H1 (cell line): ENCODE measurements around the gene NCAM1. TPM values are rescaled to one million over a fixed set of nuclear protein-coding genes. Genes with fewer than 3 reads are reported as not detected.

Experiments
- CTCF ChIA-PET: fragments of 300-600 bp; sonication (Branson Sonifier 250); formaldehyde crosslinking; loops from one replicate; lab custom pipeline; 2021; ENCODE audit not compliant: partially characterized antibody; lab: Charles Lee
- POLR2A ChIA-PET: fragments of 300-600 bp; sonication (Branson Sonifier 250); formaldehyde crosslinking; loops from one replicate; lab custom pipeline; 2021; ENCODE audit warnings: inconsistent platforms; ENCODE audit not compliant: partially characterized antibody; lab: Charles Lee
- DNase-seq, 2 experiments: peaks; one replicate each; pipeline versions ENCODE4 v3.0.0 to v3.0.0-alpha.2; 2010 to 2022; ENCODE audit warnings: low spot score in 2 of 2, low read depth in 1 of 2, mixed read lengths in 1 of 2
- FAIRE-seq: peaks from 2 replicates; lab custom pipeline; 2011; peaks lifted over from hg19 to GRCh38; lab: Jason Lieb, UNC
- H2AFZ ChIP-seq: 2 replicates; pipeline ENCODE4 v1.8.1; 2012; ENCODE audit warnings: low read length, inconsistent platforms
- H2AK5ac ChIP-seq: 2 replicates; pipeline ENCODE4 v1.6.1; 2013; ENCODE audit warnings: low read depth, low read length
- H2BK120ac ChIP-seq: replicated peaks from 2 replicates; pipeline ENCODE3; 2013; ENCODE audit warnings: low read depth, low read length, inconsistent platforms
- H2BK12ac ChIP-seq: 2 replicates; pipeline ENCODE4 v1.6.1; 2013; ENCODE audit warnings: low read depth, low read length
- H2BK15ac ChIP-seq: 2 replicates; pipeline ENCODE4 v1.6.1; 2013; ENCODE audit warnings: low read length
- H2BK20ac ChIP-seq: 2 replicates; pipeline ENCODE4 v1.6.1; 2013; ENCODE audit warnings: low read length
- H2BK5ac ChIP-seq: 2 replicates; pipeline ENCODE4 v1.6.1; 2013; ENCODE audit warnings: low read depth, low read length
- H3K14ac ChIP-seq: 2 replicates; pipeline ENCODE4 v1.6.1; 2013; ENCODE audit warnings: inconsistent platforms; ENCODE audit not compliant: insufficient read length
- H3K18ac ChIP-seq: 2 replicates; pipeline ENCODE4 v1.6.1; 2013; ENCODE audit warnings: low read length; ENCODE audit errors: extremely low read depth
- H3K23ac ChIP-seq: 2 replicates; pipeline ENCODE4 v1.6.1; 2013; ENCODE audit warnings: inconsistent platforms; ENCODE audit not compliant: insufficient read length
- H3K23me2 ChIP-seq: 2 replicates; pipeline ENCODE4 v1.6.1; 2013; ENCODE audit warnings: low read depth, low read length
- H3K27ac ChIP-seq: 2 replicates; pipeline ENCODE4 v1.6.1; 2011; ENCODE audit warnings: low read depth, low read length, inconsistent platforms
- H3K27me3 ChIP-seq, 4 experiments: replicated peaks in 1 of 4; 1 replicate in 1 of 4; 2 replicates in 3 of 4; pipeline versions ENCODE4 v1.6.1 to v1.8.1; 2011 to 2013; ENCODE audit warnings: low read length in 3 of 4, mild to moderate bottlenecking in 3 of 4, inconsistent platforms in 2 of 4, mixed read lengths in 2 of 4, moderate library complexity in 1 of 4; ENCODE audit not compliant: control insufficient read depth in 3 of 4, insufficient read depth in 3 of 4; ENCODE audit errors: extremely low read depth in 1 of 4
- H3K36me3 ChIP-seq, 4 experiments: 2 replicates each; pipeline versions ENCODE4 v1.6.1 to v1.8.1; 2011 to 2013; ENCODE audit warnings: mild to moderate bottlenecking in 4 of 4, low read length in 3 of 4, moderate library complexity in 2 of 4, control low read depth in 1 of 4, inconsistent platforms in 1 of 4; ENCODE audit not compliant: insufficient read depth in 4 of 4, control insufficient read depth in 2 of 4
- H3K4ac ChIP-seq: replicated peaks from 2 replicates; pipeline ENCODE3; 2013; ENCODE audit warnings: low read length, low read depth, mixed read lengths, inconsistent platforms; ENCODE audit not compliant: insufficient read length
- H3K4me1 ChIP-seq, 4 experiments: replicated peaks in 1 of 4; 1 replicate in 1 of 4; 2 replicates in 3 of 4; pipeline versions ENCODE4 v1.6.1 to v1.8.1; 2011 to 2013; ENCODE audit warnings: low read length in 3 of 4, inconsistent platforms in 2 of 4, mixed read lengths in 1 of 4; ENCODE audit not compliant: insufficient read depth in 4 of 4, control insufficient read depth in 3 of 4
- H3K4me2 ChIP-seq, 2 experiments: 2 replicates each; pipeline versions ENCODE4 v1.6.1 to v1.8.1; 2011 to 2013; ENCODE audit warnings: low read depth in 2 of 2, low read length in 2 of 2, control low read depth in 1 of 2, inconsistent platforms in 1 of 2, mild to moderate bottlenecking in 1 of 2; ENCODE audit not compliant: insufficient read depth in 1 of 2
- H3K4me3 ChIP-seq, 4 experiments: fragments of 200-600, 300-600 bp in 1 of 4; sonication (generic), shearing (Covaris generic), sonication (Bioruptor Twin) in 1 of 4; 2 replicates each; pipeline versions ENCODE4 v1.5.1 to v1.8.1; 2011 to 2016; ENCODE audit warnings: low read length in 4 of 4, low read depth in 3 of 4, control low read depth in 2 of 4, inconsistent platforms in 2 of 4, mild to moderate bottlenecking in 2 of 4, mixed read lengths in 1 of 4, moderate library complexity in 1 of 4; ENCODE audit not compliant: insufficient read depth in 2 of 4; ENCODE audit errors: extremely low read depth in 1 of 4
- H3K56ac ChIP-seq: replicated peaks from 2 replicates; pipeline ENCODE3; 2013; ENCODE audit warnings: low read depth, mild to moderate bottlenecking, mixed read lengths, low read length, inconsistent platforms; ENCODE audit not compliant: insufficient read length
- H3K79me1 ChIP-seq: 2 replicates; pipeline ENCODE4 v1.6.1; 2013; ENCODE audit warnings: low read depth, low read length, control low read depth
- H3K79me2 ChIP-seq, 2 experiments: 2 replicates each; pipeline versions ENCODE4 v1.6.1 to v1.8.1; 2012 to 2013; ENCODE audit warnings: low read length in 2 of 2, mild to moderate bottlenecking in 2 of 2, inconsistent platforms in 1 of 2; ENCODE audit not compliant: insufficient read depth in 2 of 2, control insufficient read depth in 1 of 2
- H3K9ac ChIP-seq, 4 experiments: replicated peaks in 1 of 4; 1 replicate in 1 of 4; 2 replicates in 3 of 4; pipeline versions ENCODE4 v1.6.1 to v1.8.1; 2011 to 2013; ENCODE audit warnings: low read depth in 3 of 4, low read length in 3 of 4, control low read depth in 2 of 4, mild to moderate bottlenecking in 2 of 4, moderate library complexity in 2 of 4, inconsistent platforms in 1 of 4; ENCODE audit errors: extremely low read depth in 1 of 4
- H3K9me3 ChIP-seq, 2 experiments: 2 replicates each; pipeline versions ENCODE4 v1.6.1 to v1.8.1; 2012 to 2013; ENCODE audit warnings: mild to moderate bottlenecking in 2 of 2, moderate library complexity in 2 of 2, control low read depth in 1 of 2, inconsistent platforms in 1 of 2, low read depth in 1 of 2, low read length in 1 of 2, mixed read lengths in 1 of 2; ENCODE audit not compliant: insufficient read depth in 2 of 2
- H4K20me1 ChIP-seq, 2 experiments: replicated peaks in 1 of 2; 2 replicates each; pipeline versions ENCODE3 to v1.8.1; 2011 to 2013; ENCODE audit warnings: inconsistent platforms in 2 of 2, low read length in 2 of 2, mild to moderate bottlenecking in 1 of 2; ENCODE audit not compliant: insufficient read depth in 2 of 2, control insufficient read depth in 1 of 2
- H4K5ac ChIP-seq: 2 replicates; pipeline ENCODE4 v1.6.1; 2013; ENCODE audit warnings: low read length, low read depth, mixed read lengths, inconsistent platforms; ENCODE audit not compliant: insufficient read length
- H4K8ac ChIP-seq: 2 replicates; pipeline ENCODE4 v1.8.0; 2013; ENCODE audit warnings: mild to moderate bottlenecking, moderate library complexity, low read length, inconsistent platforms; ENCODE audit not compliant: insufficient read depth; ENCODE audit errors: extremely low read depth
- H4K91ac ChIP-seq: replicated peaks from 2 replicates; pipeline ENCODE3; 2013; ENCODE audit warnings: low read length, mixed read lengths, inconsistent platforms; ENCODE audit not compliant: insufficient read length
- EP300 ChIP-seq, 2 experiments: IDR thresholded peaks; 1 replicate in 1 of 2; 2 replicates in 1 of 2; pipeline ENCODE4 v1.6.1; 2011 to 2012; ENCODE audit warnings: low read depth in 2 of 2, low read length in 2 of 2, mild to moderate bottlenecking in 2 of 2, borderline replicate concordance in 1 of 2, inconsistent platforms in 1 of 2, moderate library complexity in 1 of 2
- NANOG ChIP-seq: IDR thresholded peaks from 2 replicates; pipeline ENCODE4 v1.6.1; 2011; ENCODE audit warnings: low read length, low read depth, mild to moderate bottlenecking, inconsistent platforms; ENCODE audit not compliant: insufficient read depth, poor library complexity, severe bottlenecking
- PHF8 ChIP-seq: fragments of 200-600 bp; sonication (generic); conservative IDR thresholded peaks from 2 replicates; pipeline ENCODE4 v1.7.1; 2012; ENCODE audit warnings: low read depth, mild to moderate bottlenecking, inconsistent platforms, low read length, moderate library complexity
- YY1 ChIP-seq: IDR thresholded peaks from 2 replicates; pipeline ENCODE4 v1.6.1; 2011; ENCODE audit warnings: low read depth, mild to moderate bottlenecking, low read length
- WGBS, 2 experiments: shearing (Covaris generic) in 1 of 2; methylation state at CpG; one replicate each; pipeline versions ENCODE4 v1.1.6 to v1.1.7; 2013 to 2015; ENCODE audit warnings: low lambda C conversion rate in 2 of 2, mixed read lengths in 2 of 2, inconsistent platforms in 1 of 2, low coverage in 1 of 2, missing lambda C conversion rate in 1 of 2; ENCODE audit not compliant: insufficient replicate concordance in 2 of 2, insufficient coverage in 1 of 2, insufficient read length in 1 of 2; ENCODE audit errors: extremely low coverage in 1 of 2, missing lambda C conversion rate in 1 of 2; 5-methylcytosine and 5-hydroxymethylcytosine counted together
- polyA plus RNA-seq, 7 experiments: library from polyadenylated mRNA; depleted of rRNA in 3 of 7; stranded (reverse) in 5 of 7; unstranded in 2 of 7; fragments of >200 nt in 5 of 7; fragments of 200-250 nt in 2 of 7; gene quantifications; 1 replicate in 5 of 7; 2 replicates in 1 of 7; 4 replicates in 1 of 7; pipeline versions ENCODE4 v1.2.1 to v1.2.3, GENCODE V29; 2011 to 2013; ENCODE audit warnings: missing spikeins in 2 of 7, mixed read lengths in 2 of 7
- total RNA-seq: library from RNA; stranded (reverse); fragmentation: NEBNext Ultra II Directional; extraction: Animal tissue kit (Norgen Biotek cat#: 25700); gene quantifications from 2 replicates; pipeline ENCODE4 v1.2.1, GENCODE V29; 2021

The NCAM1 gene
- total and polyA plus RNA-seq, 2 of the 8 experiments (the other 6 are each of a cell fraction or from before 2014, with no cell fraction given) = 3.1 to 4.3 TPM

DNA sequence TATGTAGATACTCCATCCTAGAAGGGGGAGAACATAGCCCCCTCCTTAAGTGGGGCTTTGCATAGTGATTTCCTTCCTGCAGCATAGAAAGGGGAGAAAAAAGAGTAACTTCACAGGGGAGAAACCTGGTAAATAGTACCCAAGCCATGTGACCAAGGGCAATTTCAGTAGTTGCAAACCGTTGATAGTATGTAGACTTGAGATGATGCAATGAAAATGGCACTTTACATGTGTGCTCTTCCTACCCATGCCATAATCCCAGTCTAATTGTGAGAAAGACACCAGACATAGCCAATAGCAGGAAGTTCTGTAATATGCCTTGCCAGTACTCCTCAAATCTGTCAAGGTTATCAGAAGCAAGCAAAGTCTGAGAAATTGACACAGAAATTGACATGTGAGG lies 104.1 kb downstream of the NCAM1 start:
- Histone ChIP-seq H2BK20ac (no peak overlapping the region), H2AFZ (no peak overlapping the region; the same call in 1 of the 2 replicates), H3K56ac (no peak overlapping the region), H3K14ac (no peak overlapping the region), H2BK12ac (no peak overlapping the region), H2BK5ac (no peak overlapping the region), H4K8ac (no peak overlapping the region), H4K5ac (no peak overlapping the region), H3K4me2 (no peak overlapping the region), H3K27ac (no peak overlapping the region), H4K91ac (no peak overlapping the region), H3K4me1 (no peaks in the 10 kb centered on the region), H3K4me3 (no peak overlapping the region), H3K4ac (no peak overlapping the region), H3K18ac (no peak overlapping the region), H2BK15ac (no peak overlapping the region), H3K9me3 (no peaks in the 10 kb centered on the region), H3K23ac (no peak overlapping the region), H4K20me1 (no peaks in the 10 kb centered on the region), H3K79me1 (no peaks in the 10 kb centered on the region), H3K9ac (no peak overlapping the region), H3K36me3 (no peaks in the 10 kb centered on the region), H2BK120ac (no peak overlapping the region), H2AK5ac (no peak overlapping the region), H3K79me2 (no peaks in the 10 kb centered on the region), H3K23me2 (no peaks in the 10 kb centered on the region), H3K27me3 (no peaks in the 10 kb centered on the region)
- no peak for FAIRE-seq
- ChIA-PET POLR2A (no interaction called here), CTCF (no interaction called here)
- no peak for DNase-seq
- WGBS, 2 experiments = 69% methylated on average over 1 of the region's 1 CpG; no CpG with 5 or more reads in 1 of the 2 experiments
- no peak for TF ChIP-seq EP300 (IDR thresholded peaks at IDR 0.05; ENCODE audit: borderline replicate concordance in 1 of 2, low read depth in 2 of 2, low read length in 2 of 2)
- TF ChIP-seq NANOG = no peak
- no peak for TF ChIP-seq PHF8
- TF ChIP-seq YY1 = no peak
